Hepatocyte (in vitro differentiated cells): Measurements from ENCODE around the gene MTX3. TPM values are rescaled to one million over a fixed set of nuclear protein-coding genes. Genes with fewer than 3 reads are reported as not detected.

Experiments used
- DNase-seq: peaks from one replicate; pipeline ENCODE4 v3.0.0-alpha.2; 2016; ENCODE audit warnings: low spot score
- H2AFZ ChIP-seq: fragments of 200-600 bp; sonication (generic); 2 replicates; pipeline ENCODE4 v1.6.0; 2016; ENCODE audit warnings: antibody characterized with exemption, mild to moderate bottlenecking
- H3K27ac ChIP-seq: fragments of 200-600 bp; sonication (generic); 2 replicates; pipeline ENCODE4 v1.5.1; 2016; ENCODE audit warnings: mild to moderate bottlenecking
- H3K27me3 ChIP-seq: fragments of 200-600 bp; sonication (generic); 2 replicates; pipeline ENCODE4 v1.6.1; 2016
- H3K36me3 ChIP-seq: fragments of 200-600 bp; sonication (generic); replicated peaks from 2 replicates; pipeline ENCODE4 v1.5.1; 2016; ENCODE audit warnings: low read depth; ENCODE audit not compliant: insufficient read depth
- H3K4me1 ChIP-seq: fragments of 200-600 bp; sonication (generic); 2 replicates; pipeline ENCODE4 v1.5.1; 2016; ENCODE audit warnings: mild to moderate bottlenecking, moderate library complexity; ENCODE audit not compliant: insufficient read depth
- H3K4me2 ChIP-seq: fragments of 200-600 bp; sonication (generic); 2 replicates; pipeline ENCODE4 v1.6.0; 2016
- H3K4me3 ChIP-seq: fragments of 200-600 bp; sonication (generic); 2 replicates; pipeline ENCODE4 v1.5.1; 2016; ENCODE audit warnings: mild to moderate bottlenecking
- H3K79me2 ChIP-seq: fragments of 200-600 bp; sonication (generic); 2 replicates; pipeline ENCODE4 v1.6.0; 2017; ENCODE audit warnings: mild to moderate bottlenecking
- H3K9me2 ChIP-seq: fragments of 200-600 bp; sonication (generic); replicated peaks from 2 replicates; pipeline ENCODE4 v1.6.0; 2017; ENCODE audit warnings: mild to moderate bottlenecking; ENCODE audit not compliant: insufficient read depth
- H3K9me3 ChIP-seq: fragments of 200-600 bp; sonication (generic); 2 replicates; pipeline ENCODE4 v1.5.1; 2016; ENCODE audit warnings: low read depth, mild to moderate bottlenecking
- H4K20me1 ChIP-seq: fragments of 200-600 bp; sonication (generic); 2 replicates; pipeline ENCODE4 v1.6.0; 2016; ENCODE audit warnings: mild to moderate bottlenecking; ENCODE audit not compliant: insufficient read depth, poor library complexity, severe bottlenecking
- EZH2 ChIP-seq: fragments of 200-600 bp; sonication (generic); IDR thresholded peaks from 2 replicates; pipeline ENCODE4 v1.6.1; 2016; ENCODE audit warnings: antibody characterized with exemption, mild to moderate bottlenecking, borderline replicate concordance
- EZH2phosphoT487 ChIP-seq: fragments of 200-600 bp; sonication (generic); IDR thresholded peaks from one replicate; pipeline ENCODE4 v1.6.1; 2018; ENCODE audit warnings: antibody characterized with exemption, mild to moderate bottlenecking, low read depth, moderate library complexity; ENCODE audit not compliant: unreplicated experiment, severe bottlenecking
- WGBS: methylation state at CpG from one replicate; pipeline ENCODE4 v1.1.6; 2016; ENCODE audit warnings: low lambda C conversion rate; ENCODE audit errors: missing lambda C conversion rate; 5-methylcytosine and 5-hydroxymethylcytosine counted together
- polyA plus RNA-seq: library from polyadenylated mRNA; unstranded; fragments of >200 nt; fragmentation: Nextera tagmentation; extraction: Ambion mirVana; gene quantifications from 2 replicates; pipeline ENCODE4 v1.2.1, GENCODE V29; 2016
- total RNA-seq: library from RNA; depleted of rRNA; stranded (reverse); fragments of >200 nt; gene quantifications from 2 replicates; pipeline ENCODE4 v1.2.3, GENCODE V29; 2014
- TF ChIP-seq, protein P1 (sequence below): fragments of 200-600 bp; sonication (generic); IDR thresholded peaks from 2 replicates; pipeline ENCODE4 v1.5.1; 2016; ENCODE audit warnings: antibody characterized with exemption, mild to moderate bottlenecking; ENCODE audit not compliant: poor library complexity

The MTX3 gene
- total and polyA plus RNA-seq, 2 experiments from 2014 or later: 4.0 to 18.7 TPM

GRCh38 chr5:79976759-79977515 is 14.1 kb downstream of the MTX3 start:
- WGBS: 93% methylated on average over 7 of the region's 7 CpGs
- no peaks in the 10 kb centered on the region for H4K20me1 ChIP-seq
- no peak overlapping the region for H3K4me3 ChIP-seq
- no peaks in the 10 kb centered on the region for H3K36me3 ChIP-seq
- no peak for DNase-seq
- no peaks in the 10 kb centered on the region for H3K4me1 ChIP-seq
- TF ChIP-seq EZH2phosphoT487: no peak
- H3K27me3 ChIP-seq: no peaks in the 10 kb centered on the region
- no peaks in the 10 kb centered on the region for H3K9me2 ChIP-seq
- H3K27ac ChIP-seq: no peak overlapping the region
- no peaks in the 10 kb centered on the region for H3K79me2 ChIP-seq
- no peaks in the 10 kb centered on the region for H3K9me3 ChIP-seq
- no peak overlapping the region for H3K4me2 ChIP-seq
- no peak overlapping the region for H2AFZ ChIP-seq

- 96% methylated on average over 5 of the region's 5 CpGs for WGBS
Measured at GRCh38 chr5:79975422-79975821, 15.6 kb downstream of the MTX3 start.

DNA sequence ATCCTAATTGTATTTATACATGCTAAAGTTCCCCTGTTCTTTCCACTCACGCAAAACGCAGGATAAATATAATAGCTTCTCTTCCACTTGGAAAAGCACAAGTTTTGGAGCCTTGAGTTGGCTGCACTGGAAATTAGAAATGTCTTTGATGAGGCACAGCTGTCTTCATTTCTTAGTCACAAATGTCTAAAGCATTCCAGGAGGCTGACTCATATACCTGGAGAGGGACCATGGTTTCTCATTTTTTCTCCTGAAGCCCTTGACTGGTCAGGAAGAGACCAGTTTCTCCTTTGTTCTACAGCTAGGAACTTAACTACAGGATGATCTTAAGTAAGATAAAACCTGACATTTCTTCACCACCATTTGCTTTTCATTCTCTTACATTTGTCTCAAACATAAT is 16.2 kb downstream of the MTX3 start:
- Histone ChIP-seq H3K9me3 (no peaks in the 10 kb centered on the region), H3K4me2 (no peak overlapping the region), H3K4me3 (no peak overlapping the region), H3K4me1 (no peaks in the 10 kb centered on the region), H3K36me3 (no peaks in the 10 kb centered on the region), H3K27ac (no peak overlapping the region), H2AFZ (no peak overlapping the region), H3K27me3 (no peaks in the 10 kb centered on the region), H3K9me2 (no peaks in the 10 kb centered on the region), H4K20me1 (no peaks in the 10 kb centered on the region), H3K79me2 (no peaks in the 10 kb centered on the region)
- no peak for DNase-seq
- TF ChIP-seq EZH2 (no peak), EZH2phosphoT487 (no peak)
- TF ChIP-seq, protein P1, sequence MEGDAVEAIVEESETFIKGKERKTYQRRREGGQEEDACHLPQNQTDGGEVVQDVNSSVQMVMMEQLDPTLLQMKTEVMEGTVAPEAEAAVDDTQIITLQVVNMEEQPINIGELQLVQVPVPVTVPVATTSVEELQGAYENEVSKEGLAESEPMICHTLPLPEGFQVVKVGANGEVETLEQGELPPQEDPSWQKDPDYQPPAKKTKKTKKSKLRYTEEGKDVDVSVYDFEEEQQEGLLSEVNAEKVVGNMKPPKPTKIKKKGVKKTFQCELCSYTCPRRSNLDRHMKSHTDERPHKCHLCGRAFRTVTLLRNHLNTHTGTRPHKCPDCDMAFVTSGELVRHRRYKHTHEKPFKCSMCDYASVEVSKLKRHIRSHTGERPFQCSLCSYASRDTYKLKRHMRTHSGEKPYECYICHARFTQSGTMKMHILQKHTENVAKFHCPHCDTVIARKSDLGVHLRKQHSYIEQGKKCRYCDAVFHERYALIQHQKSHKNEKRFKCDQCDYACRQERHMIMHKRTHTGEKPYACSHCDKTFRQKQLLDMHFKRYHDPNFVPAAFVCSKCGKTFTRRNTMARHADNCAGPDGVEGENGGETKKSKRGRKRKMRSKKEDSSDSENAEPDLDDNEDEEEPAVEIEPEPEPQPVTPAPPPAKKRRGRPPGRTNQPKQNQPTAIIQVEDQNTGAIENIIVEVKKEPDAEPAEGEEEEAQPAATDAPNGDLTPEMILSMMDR: no peak
- 91% methylated on average over 2 of the region's 2 CpGs for WGBS

More at GRCh38 chr5:79975422-79975821, 15.6 kb downstream of the MTX3 start:
- H3K4me1 ChIP-seq: no peaks in the 10 kb centered on the region
- H3K27me3 ChIP-seq: no peaks in the 10 kb centered on the region
- DNase-seq: no peak
- TF ChIP-seq EZH2 (no peak), EZH2phosphoT487 (no peak)
- TF ChIP-seq, protein P1: no peak
- H2AFZ ChIP-seq: no peak overlapping the region
- no peak overlapping the region for H3K27ac ChIP-seq
- H3K4me3 ChIP-seq: no peak overlapping the region
- no peaks in the 10 kb centered on the region for H3K79me2 ChIP-seq
- no peaks in the 10 kb centered on the region for H4K20me1 ChIP-seq
- no peaks in the 10 kb centered on the region for H3K9me2 ChIP-seq
- no peaks in the 10 kb centered on the region for H3K36me3 ChIP-seq
- H3K9me3 ChIP-seq: no peaks in the 10 kb centered on the region
- no peak overlapping the region for H3K4me2 ChIP-seq

GRCh38 chr5:79973996-79974395 is 17.1 kb downstream of the MTX3 start:
- Histone ChIP-seq H3K9me2 (no peaks in the 10 kb centered on the region), H3K36me3 (no peaks in the 10 kb centered on the region), H4K20me1 (no peaks in the 10 kb centered on the region), H3K4me1 (no peaks in the 10 kb centered on the region), H3K9me3 (no peaks in the 10 kb centered on the region), H3K79me2 (no peaks in the 10 kb centered on the region), H3K4me3 (no peak overlapping the region), H3K27ac (no peak overlapping the region), H2AFZ (no peak overlapping the region), H3K4me2 (no peak overlapping the region), H3K27me3 (no peaks in the 10 kb centered on the region)
- no peak for TF ChIP-seq EZH2phosphoT487
- WGBS: 77% methylated on average over 3 of the region's 3 CpGs
- DNase-seq: no peak
